ENCODE data around the gene NAV2. TPM values are rescaled to one million over a fixed set of nuclear protein-coding genes. Genes with fewer than 3 reads are reported as not detected.

NAV2 gene
- total RNA-seq, 3 donors from 2014 or later, result 21.9 to 65.9 (median 30.9) TPM

DNA sequence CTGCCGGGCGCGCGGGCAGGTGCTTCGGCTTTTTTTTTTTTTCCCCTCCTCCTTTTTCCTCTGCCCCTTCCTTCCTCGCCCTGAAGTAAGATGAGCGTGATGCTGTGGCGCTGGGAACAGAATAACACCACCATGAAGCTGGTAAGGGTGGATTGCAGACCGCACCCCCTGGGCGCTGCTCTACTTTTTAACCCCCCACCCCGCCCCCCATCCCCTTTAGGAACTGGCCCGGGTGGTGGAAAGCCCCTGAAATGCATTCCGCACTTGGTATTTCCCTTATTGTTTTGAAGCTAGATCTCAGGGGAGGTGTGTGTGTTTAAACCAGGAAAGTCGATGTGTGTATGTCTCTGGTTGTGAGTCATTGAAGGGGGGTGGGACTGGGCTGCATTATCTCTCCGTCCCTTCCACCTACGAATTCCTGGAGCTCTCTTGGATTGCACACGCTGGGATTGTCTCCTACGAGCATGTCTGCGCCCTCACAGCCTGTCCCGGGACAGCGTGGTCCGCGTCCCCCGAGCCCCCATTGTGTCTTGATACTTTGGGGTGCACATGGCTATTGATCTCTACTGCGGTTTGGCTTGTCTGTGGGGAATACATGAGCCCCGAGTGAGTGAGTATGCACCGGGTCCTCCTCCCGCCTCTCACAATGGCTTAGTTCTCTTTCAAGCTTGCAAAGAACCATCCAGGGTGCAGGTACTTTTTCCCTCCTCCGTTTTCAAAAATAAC, 64.9 kb downstream of the NAV2 start:
- H3K4me1 ChIP-seq (ENCODE audit: low read depth), result peaks cover 3% of the 10 kb centered on the region
- H3K4me3 ChIP-seq, result no peak overlapping the region
- ATAC-seq (peak; percentile 85), DNase-seq (peak; percentile 39 to 49 (median 42))
- intact Hi-C loops (cut with DNase I, micrococcal nuclease), result no loop called here
- no peaks in the 10 kb centered on the region for H3K36me3 ChIP-seq (ENCODE audit: low read depth)
- no peaks in the 10 kb centered on the region for H3K9me3 ChIP-seq
- TF ChIP-seq, protein P1, sequence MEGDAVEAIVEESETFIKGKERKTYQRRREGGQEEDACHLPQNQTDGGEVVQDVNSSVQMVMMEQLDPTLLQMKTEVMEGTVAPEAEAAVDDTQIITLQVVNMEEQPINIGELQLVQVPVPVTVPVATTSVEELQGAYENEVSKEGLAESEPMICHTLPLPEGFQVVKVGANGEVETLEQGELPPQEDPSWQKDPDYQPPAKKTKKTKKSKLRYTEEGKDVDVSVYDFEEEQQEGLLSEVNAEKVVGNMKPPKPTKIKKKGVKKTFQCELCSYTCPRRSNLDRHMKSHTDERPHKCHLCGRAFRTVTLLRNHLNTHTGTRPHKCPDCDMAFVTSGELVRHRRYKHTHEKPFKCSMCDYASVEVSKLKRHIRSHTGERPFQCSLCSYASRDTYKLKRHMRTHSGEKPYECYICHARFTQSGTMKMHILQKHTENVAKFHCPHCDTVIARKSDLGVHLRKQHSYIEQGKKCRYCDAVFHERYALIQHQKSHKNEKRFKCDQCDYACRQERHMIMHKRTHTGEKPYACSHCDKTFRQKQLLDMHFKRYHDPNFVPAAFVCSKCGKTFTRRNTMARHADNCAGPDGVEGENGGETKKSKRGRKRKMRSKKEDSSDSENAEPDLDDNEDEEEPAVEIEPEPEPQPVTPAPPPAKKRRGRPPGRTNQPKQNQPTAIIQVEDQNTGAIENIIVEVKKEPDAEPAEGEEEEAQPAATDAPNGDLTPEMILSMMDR (IDR thresholded peaks at IDR 0.05), result no peak

DNA sequence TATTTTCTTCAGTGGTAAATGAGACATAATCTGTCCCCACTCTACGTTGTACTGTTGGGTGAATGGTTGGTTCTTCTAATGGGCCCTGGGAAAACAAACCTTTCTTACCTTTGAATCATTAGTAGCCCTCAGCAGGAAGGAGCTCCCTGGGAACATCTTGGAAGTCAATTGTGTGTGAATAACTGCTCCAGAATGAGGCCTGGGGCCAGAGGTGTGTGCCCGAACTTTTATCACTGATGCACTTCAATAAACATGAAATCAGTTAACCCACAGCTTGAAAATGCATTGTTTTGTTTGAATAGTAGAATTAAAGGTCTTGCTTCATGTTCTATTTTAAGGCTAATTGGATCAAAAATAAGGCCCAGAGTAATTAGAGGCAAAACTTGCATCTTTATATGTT, 67.1 kb downstream of the NAV2 start:
- intact Hi-C loops (cut with DNase I, micrococcal nuclease), result no loop called here
- no peak for DNase-seq
- ATAC-seq, result no peak
- Histone ChIP-seq H3K4me3 (no peak overlapping the region), H3K4me1 (ENCODE audit: low read depth) (peaks cover 3% of the 10 kb centered on the region), H3K9me3 (no peaks in the 10 kb centered on the region), H3K36me3 (ENCODE audit: low read depth) (no peaks in the 10 kb centered on the region)
- TF ChIP-seq, protein P1 (IDR thresholded peaks at IDR 0.05), result no peak

DNA sequence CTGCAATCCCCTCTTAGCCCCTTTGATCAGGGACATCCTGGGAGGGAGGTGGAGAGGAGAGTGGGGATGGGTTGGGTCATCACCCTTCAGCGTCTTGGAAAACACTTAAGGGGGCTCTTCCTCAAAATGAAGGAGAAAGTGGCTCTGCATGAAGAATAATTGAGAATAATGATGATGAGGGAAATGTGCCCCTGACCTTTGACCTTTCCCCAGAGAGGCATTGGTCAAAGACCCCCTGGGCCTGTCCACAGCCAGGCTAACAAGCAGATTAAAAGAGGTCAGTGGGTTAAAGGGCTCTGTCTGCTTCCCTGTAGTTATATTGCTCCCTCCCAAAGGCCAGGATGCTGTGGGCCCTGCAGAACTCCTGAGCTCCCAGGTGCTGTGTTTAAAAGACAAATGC, 68.7 kb downstream of the NAV2 start:
- Histone ChIP-seq H3K9me3 (no peaks in the 10 kb centered on the region), H3K36me3 (ENCODE audit: low read depth) (no peaks in the 10 kb centered on the region), H3K4me3 (no peak overlapping the region), H3K4me1 (ENCODE audit: low read depth) (peaks cover 3% of the 10 kb centered on the region)
- intact Hi-C loops (cut with DNase I, micrococcal nuclease), result no loop called here
- ATAC-seq, result no peak
- TF ChIP-seq, protein P1 (IDR thresholded peaks at IDR 0.05), result no peak
- no peak for DNase-seq

DNA sequence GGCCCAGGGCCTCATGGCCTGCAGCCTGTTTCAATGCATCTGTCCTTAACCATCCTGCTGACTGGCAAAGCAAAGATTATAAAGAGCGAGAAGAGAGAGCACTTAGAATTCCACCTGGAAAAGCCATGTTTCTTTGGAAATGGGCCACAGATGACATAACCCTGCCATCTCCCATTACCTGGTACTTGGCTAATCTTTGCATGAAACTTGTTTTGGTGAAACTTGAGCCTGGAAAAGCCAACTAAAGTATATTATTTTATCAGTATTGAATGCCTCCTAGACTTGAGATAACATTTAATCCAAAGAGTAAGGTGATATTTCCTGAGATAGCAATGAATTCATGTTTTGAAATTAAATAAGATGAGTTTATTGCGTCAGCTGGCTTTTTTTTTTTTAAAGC, 72.6 kb downstream of the NAV2 start:
- H3K36me3 ChIP-seq (ENCODE audit: low read depth), result no peaks in the 10 kb centered on the region
- H3K4me3 ChIP-seq, result no peak overlapping the region
- no peaks in the 10 kb centered on the region for H3K9me3 ChIP-seq
- ATAC-seq (no peak), DNase-seq (no peak)
- intact Hi-C loops (cut with DNase I, micrococcal nuclease), result no loop called here
- H3K4me1 ChIP-seq (ENCODE audit: low read depth), result peaks cover 13% of the 10 kb centered on the region
- TF ChIP-seq, protein P1 (IDR thresholded peaks at IDR 0.05), result no peak

DNA sequence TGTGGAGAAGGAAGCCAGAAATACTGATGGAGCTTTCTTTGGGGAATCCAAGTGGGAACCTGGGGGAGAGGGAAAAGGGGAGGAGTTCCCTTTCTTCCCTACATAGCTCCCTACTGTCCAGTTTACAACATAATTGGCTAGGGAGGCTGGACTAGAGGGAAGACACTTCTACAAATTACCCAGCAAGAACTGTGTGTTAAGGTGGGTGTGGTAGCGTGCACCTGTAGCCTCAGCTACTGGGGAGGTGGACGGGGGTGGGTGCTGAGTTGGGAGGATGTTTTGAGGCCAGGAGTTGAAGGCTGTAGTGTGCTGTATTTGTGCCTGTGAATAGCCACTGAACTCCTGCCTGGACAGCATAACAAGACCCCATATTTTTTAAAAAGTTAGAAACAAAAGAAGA, 74.0 kb downstream of the NAV2 start:
- Histone ChIP-seq H3K4me1 (ENCODE audit: low read depth) (peaks cover 25% of the 10 kb centered on the region), H3K4me3 (no peak overlapping the region), H3K36me3 (ENCODE audit: low read depth) (no peaks in the 10 kb centered on the region), H3K9me3 (no peaks in the 10 kb centered on the region)
- intact Hi-C loops (cut with DNase I, micrococcal nuclease), result no loop called here
- TF ChIP-seq, protein P1 (IDR thresholded peaks at IDR 0.05), result no peak
- peak in 2 of 3 donors; percentile 32 to 43 for DNase-seq
- peak; percentile 43 for ATAC-seq

Measured in mucosa of descending colon (tissue), 3 donors.